UCSD-AML1 (cell line): ENCODE results near the gene LRRC4C.

Experiments used
- DNase-seq: peaks from one replicate; lab custom pipeline; 2025; ENCODE audit not compliant: unreplicated experiment; lab: John Stamatoyannopoulos, UW

Gene LRRC4C

DNA sequence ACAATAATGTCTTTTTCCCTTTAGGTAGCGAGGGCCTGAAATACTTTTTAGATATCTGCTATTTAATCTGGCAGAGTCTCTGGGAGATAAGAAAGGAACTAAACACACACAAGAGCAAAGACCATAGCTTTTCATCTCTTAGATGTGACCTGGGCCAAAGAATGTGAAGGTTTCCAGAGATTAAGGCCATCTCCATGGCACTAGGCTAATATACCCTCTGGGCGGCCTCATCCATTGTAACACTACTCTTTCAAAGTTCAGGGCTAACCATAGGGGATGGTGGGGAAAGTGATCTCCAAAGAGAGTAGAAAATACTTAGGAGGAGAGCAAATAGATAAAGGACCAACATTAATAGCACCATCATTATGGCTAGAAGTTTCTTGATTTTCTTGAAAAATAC lies 326.4 kb downstream of the LRRC4C start:
- no peak for DNase-seq

DNA sequence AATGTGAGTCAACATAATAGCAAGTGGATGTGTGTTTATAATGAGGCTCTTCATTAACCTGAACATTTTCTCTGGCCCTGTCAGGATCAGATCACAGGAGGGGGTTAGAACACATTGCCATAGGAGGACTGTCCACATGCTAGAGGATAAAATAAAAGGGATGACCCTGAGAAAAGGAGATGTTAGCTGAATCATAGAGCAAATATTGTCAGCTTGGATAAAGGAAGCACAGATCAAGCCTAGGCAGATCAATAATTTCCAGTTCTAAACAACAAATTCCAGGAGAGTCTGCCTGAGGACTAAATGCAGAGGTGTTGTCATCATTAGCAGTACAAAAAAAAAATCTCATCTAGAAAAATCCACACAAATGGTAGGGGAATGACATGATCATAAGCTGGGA lies 337.9 kb downstream of the LRRC4C start:
- no peak for DNase-seq

DNA sequence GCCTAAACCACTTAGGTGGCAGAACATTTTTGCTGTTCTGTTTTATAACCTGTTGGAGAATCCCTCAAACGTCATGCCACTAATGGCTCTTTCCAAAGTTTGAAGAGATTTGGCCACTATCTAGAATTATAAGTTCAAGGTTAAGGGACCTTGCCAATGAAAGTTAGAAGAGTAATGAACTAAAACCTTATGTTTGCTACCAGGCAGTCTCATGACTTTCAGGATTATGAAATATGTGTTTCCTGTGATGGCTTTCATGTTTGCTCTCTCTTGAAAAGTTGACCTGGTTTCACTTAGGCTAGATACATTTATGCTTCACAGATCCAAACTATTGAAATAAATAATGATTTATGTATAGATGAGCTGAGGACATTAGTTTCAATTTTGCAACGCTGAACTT lies 340.0 kb downstream of the LRRC4C start:
- DNase-seq = no peak

DNA sequence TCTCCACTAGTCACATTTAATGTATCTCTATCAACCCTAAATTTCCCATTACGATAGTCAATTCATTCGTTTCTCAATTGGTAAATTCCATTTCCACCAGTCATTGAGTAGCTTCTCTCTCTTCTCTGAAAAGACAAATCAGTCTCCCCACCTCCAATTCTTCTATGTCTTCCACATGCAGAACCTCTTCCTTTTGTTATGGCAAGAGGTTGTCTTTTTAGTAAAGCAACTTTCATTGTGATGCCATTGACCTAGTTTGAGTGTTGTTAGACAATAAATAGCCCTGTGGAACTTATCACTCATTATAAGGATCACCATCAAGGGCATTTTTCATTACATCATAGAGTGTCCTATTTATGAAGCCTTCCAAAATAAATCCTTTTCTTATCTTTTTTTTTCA lies 340.9 kb downstream of the LRRC4C start:
- no peak for DNase-seq

GRCh38 chr11:41116970-41117369 lies 342.5 kb downstream of the LRRC4C start:
- DNase-seq = no peak

- no peak for DNase-seq
Measured at GRCh38 chr11:41115066-41115465, 344.4 kb downstream of the LRRC4C start.

DNA sequence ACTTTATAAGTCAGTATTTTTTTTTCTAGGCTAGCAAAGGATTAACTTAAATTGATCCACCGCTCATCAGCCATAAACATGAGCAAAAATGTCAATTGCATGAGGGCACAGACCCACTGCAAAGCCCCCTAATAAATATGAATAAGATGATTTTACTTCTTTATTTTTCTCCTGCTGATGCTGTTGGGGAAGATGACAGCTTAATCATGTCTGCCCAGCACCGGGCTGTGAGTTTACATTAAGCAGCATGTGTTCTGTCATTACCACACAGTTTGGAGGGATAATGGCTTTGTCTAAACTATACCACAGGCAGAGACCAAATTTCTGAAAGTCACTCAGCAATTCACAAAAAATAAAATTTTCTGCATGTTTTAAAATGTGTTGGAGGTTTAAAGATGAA lies 346.3 kb downstream of the LRRC4C start:
- DNase-seq = no peak

GRCh38 chr11:41110527-41110926 lies 348.9 kb downstream of the LRRC4C start:
- no peak for DNase-seq

DNA sequence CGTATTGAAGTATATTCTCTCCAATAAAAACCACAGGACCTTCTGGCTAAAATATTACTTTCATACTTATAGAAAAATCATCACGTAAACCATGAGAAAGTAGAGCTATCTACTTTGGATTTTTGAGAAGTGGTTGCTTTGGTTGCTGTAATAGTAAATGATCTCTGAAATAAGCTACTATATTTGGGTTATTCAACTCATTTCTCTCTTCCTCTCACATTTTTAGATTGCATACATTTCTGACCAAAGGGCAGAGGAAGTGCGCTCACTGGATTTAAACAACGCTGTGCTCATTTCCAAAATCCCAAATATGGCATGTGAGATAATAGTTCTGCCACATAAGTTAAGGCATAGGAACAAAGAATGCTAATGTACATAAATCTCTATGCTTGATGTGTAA lies 357.0 kb downstream of the LRRC4C start:
- no peak for DNase-seq

DNA sequence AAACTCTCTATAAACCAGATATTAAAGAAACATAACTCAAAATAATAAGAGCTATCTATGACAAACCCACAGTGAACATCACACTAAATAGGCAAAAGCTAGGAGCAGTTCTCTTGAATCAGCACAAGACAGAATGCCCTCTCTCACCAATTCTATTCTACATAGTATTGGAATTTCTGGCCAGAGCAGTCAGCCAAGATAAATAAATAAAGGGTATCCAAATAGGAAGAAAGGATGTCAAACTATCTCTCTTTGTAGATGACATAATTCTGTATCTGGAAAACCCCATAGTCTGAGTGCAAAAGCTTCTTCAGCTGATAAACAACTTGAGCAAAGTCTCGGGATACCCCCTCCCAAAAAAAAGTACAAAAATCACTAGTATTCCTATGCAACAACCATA lies 359.8 kb downstream of the LRRC4C start:
- no peak for DNase-seq

GRCh38 chr11:41085123-41085522 lies 374.3 kb downstream of the LRRC4C start:
- no peak for DNase-seq

DNA sequence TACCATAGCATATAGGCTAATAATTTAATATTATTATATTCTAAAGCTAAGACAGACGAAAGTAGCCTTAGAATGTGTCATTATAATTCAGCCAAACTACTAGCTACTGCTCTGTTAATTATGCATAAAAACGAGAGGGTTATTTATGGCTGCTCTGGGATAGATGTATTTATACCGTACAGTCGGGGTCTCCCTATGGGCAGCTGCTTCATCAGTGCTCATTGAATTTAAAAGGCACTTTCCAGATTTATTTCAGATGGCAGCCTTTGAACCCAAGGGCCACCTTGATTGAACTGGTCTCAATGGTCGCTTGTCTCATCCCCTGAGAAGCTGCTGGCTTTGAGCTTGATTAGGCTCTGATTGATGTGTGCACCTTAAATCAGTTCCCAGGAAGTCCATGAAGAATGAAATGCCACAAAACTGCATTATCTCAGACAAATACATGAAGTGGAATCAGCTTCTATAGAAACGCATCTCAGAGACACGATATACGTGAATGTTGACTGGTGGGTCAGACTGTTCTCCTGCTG lies 377.6 kb downstream of the LRRC4C start:
- DNase-seq = no peak

DNA sequence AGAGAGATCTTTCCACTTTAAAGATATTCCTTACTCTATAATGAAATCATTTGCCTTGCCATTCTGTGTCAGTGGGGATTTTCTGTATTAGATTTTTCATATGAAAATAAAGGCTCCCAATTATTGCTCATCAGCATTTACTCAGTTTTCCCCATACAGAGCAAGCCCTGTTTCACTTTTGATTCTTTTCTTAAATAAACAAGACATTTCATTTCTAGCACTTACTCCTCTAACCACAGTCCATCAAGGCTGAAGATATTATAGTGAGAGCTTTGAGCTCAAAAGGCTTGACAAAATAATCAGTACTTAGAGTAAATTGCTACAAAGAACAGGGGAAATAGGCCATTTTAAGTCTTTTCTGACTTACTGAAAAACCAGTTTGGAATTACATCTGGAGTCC lies 385.1 kb downstream of the LRRC4C start:
- DNase-seq = no peak

- no peak for DNase-seq
Measured at GRCh38 chr11:41065432-41065831, 394.0 kb downstream of the LRRC4C start.

DNA sequence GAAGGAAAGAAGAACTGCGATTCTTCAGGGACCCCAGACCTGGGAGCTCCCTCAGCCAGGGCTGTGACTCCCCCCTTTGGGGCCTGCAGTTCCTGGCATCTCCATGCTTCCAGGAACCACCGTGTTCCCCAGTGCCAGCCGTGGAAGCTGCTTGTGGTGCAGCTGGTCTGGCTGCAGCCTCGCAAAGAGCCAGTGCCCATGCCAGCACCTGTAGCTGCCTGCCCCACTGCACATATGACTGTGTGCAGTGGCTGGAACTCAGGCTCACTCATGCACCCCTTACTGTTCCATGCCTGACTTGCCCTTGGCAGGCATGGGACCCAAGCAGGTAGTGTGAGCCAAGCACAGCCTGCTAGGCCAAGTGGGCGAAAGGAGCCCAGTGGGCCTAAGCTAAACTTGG lies 401.3 kb downstream of the LRRC4C start:
- DNase-seq = no peak

DNA sequence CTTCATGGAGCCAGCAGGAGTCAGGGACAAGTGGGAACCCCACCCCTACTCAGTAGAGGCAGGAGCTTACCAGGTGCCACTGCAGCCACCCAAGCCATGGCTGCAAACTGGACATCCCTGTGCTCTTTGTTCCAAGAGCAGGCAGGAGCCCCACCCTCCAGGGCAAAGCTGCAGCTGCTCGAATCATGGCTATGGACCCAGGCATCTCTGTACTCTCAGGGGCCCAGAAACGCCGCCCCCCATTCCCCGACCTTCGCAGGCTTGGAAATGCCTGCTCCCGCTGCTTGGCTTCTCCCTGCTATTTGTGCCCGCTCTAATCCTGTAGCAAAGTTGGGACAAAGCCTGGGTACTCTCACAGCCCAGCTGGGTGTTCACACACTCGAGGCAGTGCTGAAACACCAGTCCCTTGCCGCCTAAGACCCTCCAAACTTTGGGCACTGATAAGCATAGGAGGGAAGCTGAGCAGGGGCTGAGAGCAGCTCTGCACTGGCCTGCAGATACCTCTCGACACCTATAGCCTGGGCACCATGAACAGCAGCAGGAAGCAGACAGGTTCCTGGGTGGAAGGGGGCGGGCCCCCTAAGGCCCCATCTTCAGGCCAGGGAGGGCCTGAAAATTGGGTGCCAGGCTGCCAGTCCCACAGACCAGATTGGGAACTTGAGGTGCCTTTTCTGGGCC lies 402.4 kb downstream of the LRRC4C start:
- no peak for DNase-seq

GRCh38 chr11:41053894-41054293 lies 405.6 kb downstream of the LRRC4C start:
- DNase-seq = no peak

- DNase-seq = no peak
Measured at GRCh38 chr11:41051919-41052635, 407.4 kb downstream of the LRRC4C start.

DNA sequence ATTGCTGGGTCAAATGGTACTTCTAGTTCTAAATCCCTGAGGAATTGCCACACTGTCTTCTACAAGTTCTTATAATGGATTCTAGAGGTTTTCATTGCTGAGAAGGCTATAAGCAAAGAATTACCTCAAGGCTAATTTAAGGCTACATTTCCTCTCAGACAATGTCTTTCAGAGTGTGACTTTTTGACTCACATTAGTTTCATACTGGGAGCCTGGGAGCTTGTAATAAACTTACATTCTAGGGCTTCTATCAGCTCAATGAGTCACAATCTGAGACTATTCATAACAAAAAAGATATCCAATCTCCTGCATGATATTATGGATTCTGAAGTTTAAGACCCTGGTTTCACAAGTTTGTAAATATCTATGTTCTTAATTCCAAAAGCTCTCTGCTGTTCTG lies 408.7 kb downstream of the LRRC4C start:
- no peak for DNase-seq

DNA sequence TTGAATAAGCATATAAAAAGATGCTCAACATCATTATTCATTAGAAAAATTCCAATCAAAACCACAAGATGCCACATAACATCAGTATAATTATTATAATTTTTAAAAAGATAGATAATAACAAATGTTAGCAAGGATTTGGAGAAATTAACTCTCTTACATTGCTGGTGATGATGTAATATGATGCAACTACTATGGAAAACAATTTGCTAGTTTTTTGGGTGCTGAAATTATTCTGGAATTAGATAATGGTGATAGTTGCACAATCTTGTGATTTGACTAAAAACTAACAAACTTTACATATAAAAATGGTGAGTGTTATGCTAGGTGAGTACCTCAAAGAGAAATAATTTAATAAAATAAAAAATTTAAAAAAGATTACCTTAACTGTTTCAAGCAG lies 412.2 kb downstream of the LRRC4C start:
- DNase-seq = no peak

- DNase-seq = no peak
Measured at GRCh38 chr11:41045266-41045665, 414.2 kb downstream of the LRRC4C start.

- DNase-seq = no peak
Measured at GRCh38 chr11:41044747-41045146, 414.7 kb downstream of the LRRC4C start.

DNA sequence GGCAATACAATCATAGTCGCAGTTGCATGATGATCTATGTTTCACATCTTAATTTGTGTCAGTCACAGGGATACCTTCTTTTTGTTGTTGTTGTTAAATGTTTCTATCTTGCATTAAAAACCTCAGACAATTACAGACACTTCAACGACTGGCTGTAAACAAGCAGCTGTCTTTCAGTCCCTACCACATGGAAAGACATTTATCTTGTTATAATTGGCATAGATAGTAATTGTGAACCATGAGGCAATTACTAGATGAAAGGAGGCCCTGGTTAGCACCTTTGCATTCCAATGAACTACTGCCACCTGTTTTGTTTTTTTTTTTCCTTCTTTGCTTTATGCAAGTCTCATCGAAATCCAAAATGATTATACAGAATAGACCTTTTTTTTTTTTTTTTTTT lies 416.8 kb downstream of the LRRC4C start:
- DNase-seq = no peak
